ENCODE results near the gene ABCC5. TPM values are rescaled to one million over a fixed set of nuclear protein-coding genes. Genes with fewer than 3 reads are reported as not detected.
A peak's percentile ranks its signal among the peaks of the same experiment; 100 is the strongest.
"Not testable (repeated sequence)": the region's sequence is repeated elsewhere in the genome, so short reads cannot be mapped to it uniquely, and the experiment has no call there.

The ABCC5 gene
- total RNA-seq = 6.5 TPM

DNA sequence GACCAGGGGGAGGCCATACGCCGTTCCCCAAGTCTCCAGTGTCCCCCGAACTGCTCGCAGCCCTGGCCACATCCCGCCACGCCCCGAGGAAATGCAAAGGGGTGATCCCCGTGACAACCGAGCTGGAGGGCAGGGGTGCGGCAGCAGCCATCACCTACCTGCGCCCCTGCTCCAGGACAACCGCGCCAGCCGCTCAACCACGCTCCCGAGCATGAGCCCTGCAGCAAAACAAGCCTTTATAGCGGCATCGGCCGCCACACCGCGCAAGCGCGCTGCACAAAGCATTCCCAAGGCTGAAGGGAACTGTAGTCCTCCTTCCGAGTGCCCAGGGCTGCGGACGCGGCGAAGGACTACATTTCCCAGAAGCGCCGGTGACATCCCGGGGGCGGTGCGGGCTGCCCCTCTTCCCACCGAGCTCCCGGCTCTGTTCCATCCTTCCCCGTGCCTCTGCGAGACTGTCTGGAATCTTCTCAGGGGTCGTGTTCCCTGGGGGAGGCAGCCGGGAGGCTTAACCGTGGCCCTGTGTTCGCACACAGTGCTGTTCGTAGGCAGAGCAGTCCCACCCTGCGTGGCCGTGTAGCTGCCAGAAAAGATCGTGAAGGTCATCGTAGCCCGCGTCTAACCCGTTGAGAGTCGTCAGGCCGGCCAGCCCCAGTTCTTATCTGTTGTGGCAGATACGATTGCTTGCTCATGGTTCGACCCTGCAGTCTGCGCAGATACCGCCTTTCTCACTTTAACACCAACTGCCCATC is at the start of gene ABCC5:
Gene ABCC5, minus strand, starts transcription at position 213 of the 752 bp plus-strand sequence. CDS start 3,492 bp downstream, outside the sequence.
- no peaks in the 10 kb centered on the region for H3K9me3 ChIP-seq (ENCODE audit: low read depth, low read length)
- peaks cover 34% of the 10 kb centered on the region for H3K4me1 ChIP-seq (ENCODE audit: insufficient read depth, low read length)
- H3K27me3 ChIP-seq (ENCODE audit: insufficient read depth, low read length) = no peaks in the 10 kb centered on the region
- peak within 1 kb of the TSS; percentile 97 for H3K4me3 ChIP-seq (ENCODE audit: low read length)

DNA sequence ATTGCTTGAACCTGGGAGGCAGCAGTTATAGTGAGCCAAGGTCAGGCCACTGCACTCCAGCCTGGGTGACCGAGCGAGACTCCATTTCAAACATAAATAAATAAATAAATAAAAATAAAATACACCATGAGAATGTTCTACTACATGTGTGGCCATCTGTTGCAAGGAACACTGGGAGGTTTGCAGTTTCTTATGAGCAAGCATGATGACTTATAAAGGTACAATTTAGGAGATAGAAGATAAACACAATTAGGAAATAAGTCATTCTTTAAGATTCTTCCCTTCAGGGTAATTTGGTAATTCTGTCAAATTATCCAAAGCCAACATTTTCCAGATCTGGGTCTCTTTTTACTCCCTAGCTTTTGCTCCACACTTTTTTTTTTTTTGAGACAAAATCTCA is 48.5 kb upstream of the ABCC5 start:
- Histone ChIP-seq H3K27me3 (ENCODE audit: insufficient read depth, low read length) (peaks cover 3% of the 10 kb centered on the region), H3K9me3 (ENCODE audit: low read depth, low read length) (peaks cover 6% of the 10 kb centered on the region), H3K4me1 (ENCODE audit: insufficient read depth, low read length) (no peaks in the 10 kb centered on the region), H3K4me3 (ENCODE audit: low read length) (no peak overlapping the region)

DNA sequence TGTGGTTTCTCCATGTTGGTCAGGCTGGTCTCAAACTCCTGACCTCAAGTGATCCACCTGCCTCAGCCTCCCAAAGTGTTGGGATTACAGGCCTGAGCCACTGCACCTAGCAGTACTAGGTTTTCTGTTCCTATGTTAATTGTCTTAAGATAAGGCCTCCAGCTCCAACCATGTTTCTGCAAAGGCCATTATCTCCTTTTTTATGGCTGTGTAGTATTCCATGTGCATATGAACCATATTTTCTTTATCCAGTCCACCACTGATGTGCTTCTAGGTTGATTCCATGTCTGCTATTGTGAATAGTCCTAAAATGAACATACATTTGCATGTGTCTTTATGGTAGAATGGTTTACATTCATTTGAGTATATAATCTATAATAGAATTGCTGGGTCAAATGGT is 45.0 kb upstream of the ABCC5 start:
- H3K4me3 ChIP-seq (ENCODE audit: low read length) = no peak overlapping the region
- H3K27me3 ChIP-seq (ENCODE audit: insufficient read depth, low read length) = no peaks in the 10 kb centered on the region
- no peaks in the 10 kb centered on the region for H3K9me3 ChIP-seq (ENCODE audit: low read depth, low read length)
- H3K4me1 ChIP-seq (ENCODE audit: insufficient read depth, low read length) = no peaks in the 10 kb centered on the region

DNA sequence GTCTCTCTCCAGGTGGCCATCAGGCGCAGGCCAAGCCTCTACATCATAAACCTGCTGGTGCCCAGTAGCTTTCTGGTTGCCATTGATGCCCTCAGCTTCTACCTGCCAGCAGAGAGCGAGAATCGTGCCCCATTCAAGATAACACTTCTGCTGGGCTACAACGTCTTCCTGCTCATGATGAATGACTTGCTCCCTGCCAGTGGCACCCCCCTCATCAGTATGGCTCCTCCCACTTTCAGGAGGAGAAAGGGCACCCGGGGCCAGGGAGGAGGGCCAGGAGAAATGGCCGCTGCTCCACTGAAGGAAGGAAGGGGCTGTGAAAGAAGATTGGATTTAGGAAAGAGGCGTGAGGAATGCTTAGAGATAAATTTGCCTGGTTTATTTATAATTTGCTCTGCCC is 41.7 kb upstream of the ABCC5 start:
- H3K9me3 ChIP-seq (ENCODE audit: low read depth, low read length) = no peaks in the 10 kb centered on the region
- no peak overlapping the region for H3K4me3 ChIP-seq (ENCODE audit: low read length)
- H3K27me3 ChIP-seq (ENCODE audit: insufficient read depth, low read length) = no peaks in the 10 kb centered on the region

DNA sequence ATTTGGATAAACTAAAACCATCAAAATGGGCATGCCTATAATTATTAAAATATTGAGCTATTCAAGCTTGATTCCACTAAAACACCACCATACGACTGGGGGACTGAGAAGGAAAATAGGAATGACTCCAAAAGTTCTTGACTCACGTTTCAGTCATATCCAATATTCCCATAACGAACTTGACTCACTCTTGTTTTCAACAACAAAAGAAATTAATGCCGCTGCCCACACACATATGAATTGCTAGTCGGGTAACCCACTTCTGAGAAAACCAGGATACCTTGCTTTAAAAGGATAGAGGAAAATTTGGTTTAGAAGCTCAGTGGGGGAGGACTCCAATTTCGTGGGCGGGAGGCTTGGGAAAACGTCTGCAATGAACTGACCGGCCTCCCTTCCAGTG is 40.3 kb upstream of the ABCC5 start:
- no peak overlapping the region for H3K4me3 ChIP-seq (ENCODE audit: low read length)
- no peaks in the 10 kb centered on the region for H3K27me3 ChIP-seq (ENCODE audit: insufficient read depth, low read length)
- no peaks in the 10 kb centered on the region for H3K9me3 ChIP-seq (ENCODE audit: low read depth, low read length)
- no peaks in the 10 kb centered on the region for H3K4me1 ChIP-seq (ENCODE audit: insufficient read depth, low read length)

More for the DNA sequence above, 41.7 kb upstream of the ABCC5 start:
- no peaks in the 10 kb centered on the region for H3K4me1 ChIP-seq (ENCODE audit: insufficient read depth, low read length)

DNA sequence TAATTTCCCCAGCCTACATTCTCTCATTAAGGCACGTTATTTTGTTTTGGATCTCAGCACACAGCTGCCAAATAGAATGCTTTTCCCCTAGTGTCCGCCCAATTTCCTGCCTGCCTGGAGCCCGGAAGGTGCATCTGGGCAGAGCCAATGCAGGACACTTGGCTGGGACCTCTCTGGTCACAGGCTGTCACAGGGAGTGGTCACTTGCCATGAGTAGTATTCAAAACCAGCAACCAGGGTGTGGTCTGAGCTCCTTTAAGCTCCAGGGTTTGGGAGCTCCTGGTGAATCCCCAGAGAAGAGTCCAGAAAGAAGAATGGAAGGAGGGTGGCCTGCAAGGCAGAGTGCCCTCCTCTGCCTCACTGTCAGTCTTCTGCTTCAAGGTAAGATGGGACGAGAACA is 35.1 kb upstream of the ABCC5 start, which contains the start of gene HTR3C:
Gene HTR3C, plus strand, starts transcription at position 281 of the 400 bp plus-strand sequence. Its CDS starts 34 bp downstream, at position 315.
- no peaks in the 10 kb centered on the region for H3K27me3 ChIP-seq (ENCODE audit: insufficient read depth, low read length)
- H3K9me3 ChIP-seq (ENCODE audit: low read depth, low read length) = no peaks in the 10 kb centered on the region
- H3K4me3 ChIP-seq (ENCODE audit: low read length) = no peak within 1 kb of the TSS
- H3K4me1 ChIP-seq (ENCODE audit: insufficient read depth, low read length) = no peaks in the 10 kb centered on the region

DNA sequence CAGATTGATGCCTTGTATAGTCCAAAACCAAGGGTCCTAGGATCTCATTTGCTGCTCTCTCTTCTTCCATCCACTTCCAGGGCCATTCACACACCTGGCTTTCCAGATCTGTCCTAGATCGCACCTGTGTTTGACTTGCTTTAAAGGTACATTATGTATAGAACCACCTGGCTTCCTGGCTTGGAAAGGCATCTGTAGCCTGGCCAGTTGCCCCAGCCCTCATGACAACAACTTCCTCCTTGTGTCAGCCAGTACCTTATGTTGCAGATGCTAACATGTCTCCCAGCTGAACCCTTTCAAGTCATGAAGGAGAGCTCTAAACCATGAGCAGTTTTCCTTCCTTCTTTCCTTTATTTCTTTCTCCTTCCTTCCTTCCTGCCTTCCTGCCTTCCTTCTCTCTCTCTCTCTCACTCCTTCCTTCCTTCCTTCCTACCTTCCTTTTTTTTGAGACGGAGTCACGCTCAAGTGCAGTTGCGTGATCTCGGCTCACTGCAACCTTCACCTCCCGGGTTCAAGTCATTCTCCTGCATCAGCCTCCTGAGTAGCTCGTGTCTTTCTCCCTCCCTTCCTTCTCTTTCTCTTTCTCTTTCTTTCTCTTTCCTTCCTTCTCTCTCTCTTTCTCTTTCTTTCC is 32.6 kb upstream of the ABCC5 start:
- no peaks in the 10 kb centered on the region for H3K27me3 ChIP-seq (ENCODE audit: insufficient read depth, low read length)

DNA sequence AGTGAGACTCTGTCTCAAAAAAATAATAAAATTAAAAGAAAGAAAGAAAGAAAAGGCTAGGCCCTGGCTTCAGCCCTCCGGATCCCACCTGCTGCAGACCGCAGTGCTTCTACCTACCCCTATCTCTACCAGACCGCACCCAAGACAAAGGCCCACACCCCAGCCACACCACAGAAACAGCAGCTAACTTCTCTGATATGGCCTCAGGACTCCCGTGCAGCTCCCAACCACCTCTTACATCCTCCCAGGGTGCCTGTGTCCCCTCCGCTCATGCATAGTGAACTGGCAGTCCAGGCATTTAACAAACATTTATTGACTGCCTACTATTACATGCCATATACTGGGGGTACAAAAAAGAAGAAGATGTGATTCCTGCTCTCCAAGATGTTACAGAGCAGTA is 28.3 kb upstream of the ABCC5 start:
- no peaks in the 10 kb centered on the region for H3K4me1 ChIP-seq (ENCODE audit: insufficient read depth, low read length)
- no peaks in the 10 kb centered on the region for H3K27me3 ChIP-seq (ENCODE audit: insufficient read depth, low read length)
- H3K4me3 ChIP-seq (ENCODE audit: low read length) = no peak overlapping the region
- no peaks in the 10 kb centered on the region for H3K9me3 ChIP-seq (ENCODE audit: low read depth, low read length)

More for the DNA sequence above, 32.6 kb upstream of the ABCC5 start:
- Histone ChIP-seq H3K4me3 (ENCODE audit: low read length) (no peak overlapping the region), H3K4me1 (ENCODE audit: insufficient read depth, low read length) (no peaks in the 10 kb centered on the region), H3K9me3 (ENCODE audit: low read depth, low read length) (no peaks in the 10 kb centered on the region)

DNA sequence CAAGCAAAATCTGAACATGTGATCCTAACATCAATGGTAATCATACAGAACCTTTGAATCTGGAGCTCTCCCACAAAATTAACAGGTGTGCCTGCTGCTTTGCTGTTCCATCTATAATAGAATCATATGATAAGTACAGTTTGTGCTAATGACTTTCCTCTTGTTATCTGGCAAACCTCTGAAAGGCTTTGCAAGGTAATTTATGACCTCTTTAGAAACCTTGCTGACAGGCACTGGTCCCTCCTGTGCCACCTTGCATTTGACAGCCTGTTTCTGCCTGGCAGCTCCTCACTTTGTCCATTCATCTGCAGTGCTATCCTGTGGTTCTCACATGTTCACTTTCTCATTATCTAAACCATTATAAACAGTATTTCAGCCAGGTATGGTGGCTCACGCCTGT is 24.9 kb upstream of the ABCC5 start:
- Histone ChIP-seq H3K27me3 (ENCODE audit: insufficient read depth, low read length) (no peaks in the 10 kb centered on the region), H3K4me3 (ENCODE audit: low read length) (no peak overlapping the region), H3K9me3 (ENCODE audit: low read depth, low read length) (no peaks in the 10 kb centered on the region), H3K4me1 (ENCODE audit: insufficient read depth, low read length) (no peaks in the 10 kb centered on the region)

DNA sequence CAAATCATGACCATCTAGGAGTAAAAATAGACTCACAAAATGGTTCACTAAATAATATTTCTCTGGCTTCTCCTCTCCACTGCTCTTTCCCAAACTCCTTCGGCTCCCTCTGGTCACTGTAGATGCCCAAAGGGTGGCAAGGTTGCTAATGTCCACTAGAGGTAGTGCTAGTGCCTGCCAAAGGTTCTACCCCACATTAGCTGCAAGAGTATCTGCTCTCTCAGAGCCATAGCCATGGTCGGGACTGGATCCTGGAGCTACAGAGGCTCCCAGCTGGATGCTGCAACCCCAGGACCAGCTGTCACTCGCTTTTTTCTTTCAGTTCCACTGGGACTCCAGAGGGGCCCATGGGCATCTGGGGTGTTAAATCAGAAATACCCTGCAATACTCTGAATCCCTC is 22.3 kb upstream of the ABCC5 start:
- Histone ChIP-seq H3K4me1 (ENCODE audit: insufficient read depth, low read length) (no peaks in the 10 kb centered on the region), H3K27me3 (ENCODE audit: insufficient read depth, low read length) (no peaks in the 10 kb centered on the region), H3K4me3 (ENCODE audit: low read length) (no peak overlapping the region), H3K9me3 (ENCODE audit: low read depth, low read length) (no peaks in the 10 kb centered on the region)

DNA sequence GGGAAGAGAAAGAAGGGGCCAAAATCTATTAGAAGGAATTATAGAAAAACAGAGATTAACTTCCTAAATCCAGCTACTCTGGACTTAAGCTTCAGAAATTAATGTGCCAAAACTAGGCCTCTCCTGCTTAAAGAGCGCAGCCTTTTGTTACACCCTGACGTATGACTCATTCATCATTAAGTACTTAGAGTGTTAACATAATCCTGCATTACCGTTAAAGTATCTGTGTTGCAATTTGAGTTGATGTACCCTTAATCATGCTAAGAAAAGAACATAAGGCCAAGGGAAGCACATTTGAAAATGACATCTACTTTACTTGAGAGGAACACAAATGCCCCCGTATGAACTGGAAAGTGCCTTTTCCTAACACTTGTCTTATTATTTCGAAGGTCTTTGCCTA is 21.7 kb upstream of the ABCC5 start:
- H3K4me3 ChIP-seq (ENCODE audit: low read length) = no peak overlapping the region
- no peaks in the 10 kb centered on the region for H3K4me1 ChIP-seq (ENCODE audit: insufficient read depth, low read length)
- no peaks in the 10 kb centered on the region for H3K9me3 ChIP-seq (ENCODE audit: low read depth, low read length)
- H3K27me3 ChIP-seq (ENCODE audit: insufficient read depth, low read length) = no peaks in the 10 kb centered on the region

DNA sequence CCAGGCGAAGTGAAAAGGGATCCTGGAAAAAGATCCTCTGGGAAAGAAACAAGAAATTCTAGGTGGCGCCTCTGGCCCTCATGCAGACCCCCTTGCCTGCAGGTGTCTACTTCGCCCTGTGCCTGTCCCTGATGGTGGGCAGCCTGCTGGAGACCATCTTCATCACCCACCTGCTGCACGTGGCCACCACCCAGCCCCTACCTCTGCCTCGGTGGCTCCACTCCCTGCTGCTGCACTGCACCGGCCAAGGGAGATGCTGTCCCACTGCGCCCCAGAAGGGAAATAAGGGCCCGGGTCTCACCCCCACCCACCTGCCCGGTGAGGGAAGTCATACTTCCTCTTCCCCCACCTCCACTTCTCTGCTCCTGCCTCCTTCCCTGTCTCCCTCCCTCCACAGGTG is 20.6 kb upstream of the ABCC5 start:
- H3K4me3 ChIP-seq (ENCODE audit: low read length); H3K4me1 ChIP-seq (ENCODE audit: insufficient read depth, low read length); H3K27me3 ChIP-seq (ENCODE audit: insufficient read depth, low read length); H3K9me3 ChIP-seq (ENCODE audit: low read depth, low read length): not testable (repeated sequence)

DNA sequence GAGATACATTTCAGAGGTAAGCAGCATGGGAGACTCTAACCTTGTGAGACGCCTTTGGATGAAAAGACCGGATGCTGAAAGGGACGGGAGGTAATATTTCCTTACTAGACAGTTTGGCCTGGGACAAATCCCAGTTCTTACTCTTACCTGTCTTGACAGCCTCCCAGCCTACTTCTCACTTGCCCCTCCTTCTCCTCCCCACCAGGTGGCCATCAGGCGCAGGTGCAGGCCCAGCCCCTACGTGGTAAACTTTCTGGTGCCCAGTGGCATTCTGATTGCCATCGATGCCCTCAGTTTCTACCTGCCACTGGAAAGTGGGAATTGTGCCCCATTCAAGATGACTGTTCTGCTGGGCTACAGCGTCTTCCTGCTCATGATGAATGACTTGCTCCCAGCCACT is 20.1 kb upstream of the ABCC5 start:
- no peaks in the 10 kb centered on the region for H3K9me3 ChIP-seq (ENCODE audit: low read depth, low read length)
- no peaks in the 10 kb centered on the region for H3K27me3 ChIP-seq (ENCODE audit: insufficient read depth, low read length)
- no peak overlapping the region for H3K4me3 ChIP-seq (ENCODE audit: low read length)
- H3K4me1 ChIP-seq (ENCODE audit: insufficient read depth, low read length) = no peaks in the 10 kb centered on the region

DNA sequence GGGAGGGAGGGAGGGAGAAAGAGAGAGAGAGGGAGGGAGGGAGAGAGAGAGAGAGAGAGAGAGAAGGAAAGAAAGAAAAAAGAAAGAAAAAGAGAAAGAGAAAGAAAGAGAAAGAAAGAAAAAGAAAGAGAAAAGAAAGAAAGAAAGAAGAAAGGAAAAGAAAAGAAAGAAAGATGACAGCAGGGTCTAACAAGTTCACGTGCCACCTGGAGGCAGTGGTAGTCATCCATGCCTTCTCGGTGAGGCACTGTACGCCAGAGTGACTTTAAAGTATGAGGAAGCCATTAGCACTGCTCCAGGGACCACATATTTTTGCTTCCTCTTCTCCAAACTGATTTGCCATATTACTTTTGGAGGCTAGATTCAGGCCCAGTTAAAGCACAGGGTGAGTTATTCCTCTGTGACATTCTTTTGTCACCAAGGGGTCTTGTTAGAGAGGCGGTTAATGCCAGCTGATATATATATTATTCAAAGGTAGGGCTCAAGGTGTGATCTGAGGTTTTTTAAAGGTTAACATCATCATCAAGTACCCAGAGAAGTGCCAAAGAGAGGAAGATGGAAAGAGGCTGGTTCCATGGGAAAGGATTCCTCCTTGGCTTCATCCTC is 13.6 kb upstream of the ABCC5 start, which contains the start of gene HTR3D:
Gene HTR3D, plus strand, starts transcription at position 556 of the 606 bp plus-strand sequence. Its CDS starts 0 bp downstream, at position 556.
- Histone ChIP-seq H3K27me3 (ENCODE audit: insufficient read depth, low read length) (no peaks in the 10 kb centered on the region), H3K4me3 (ENCODE audit: low read length) (no peak within 1 kb of the TSS), H3K9me3 (ENCODE audit: low read depth, low read length) (no peaks in the 10 kb centered on the region), H3K4me1 (ENCODE audit: insufficient read depth, low read length) (no peaks in the 10 kb centered on the region)

DNA sequence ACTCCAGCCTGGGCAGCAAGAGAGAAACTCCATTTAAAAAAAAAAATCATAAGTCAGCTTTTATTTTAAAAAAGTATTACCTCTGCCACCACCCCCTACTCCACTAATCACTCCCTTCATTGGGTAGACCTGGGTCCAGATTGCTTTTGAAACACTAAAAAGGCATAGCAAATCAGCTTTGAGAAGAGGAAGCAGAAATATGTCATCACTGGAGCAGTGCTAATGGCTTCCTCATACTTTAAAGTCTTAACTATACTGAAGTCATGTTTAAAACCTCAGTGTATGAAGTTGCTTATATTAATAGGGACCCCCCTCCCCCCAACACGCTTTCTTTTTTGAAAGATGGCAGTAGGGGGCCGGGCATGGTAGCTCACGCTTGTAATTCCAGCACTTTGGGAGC is 12.9 kb upstream of the ABCC5 start:
- no peaks in the 10 kb centered on the region for H3K27me3 ChIP-seq (ENCODE audit: insufficient read depth, low read length)
- H3K9me3 ChIP-seq (ENCODE audit: low read depth, low read length) = no peaks in the 10 kb centered on the region
- no peaks in the 10 kb centered on the region for H3K4me1 ChIP-seq (ENCODE audit: insufficient read depth, low read length)
- no peak overlapping the region for H3K4me3 ChIP-seq (ENCODE audit: low read length)
